SK-N-DZ (cell line): ENCODE measurements around the gene ADGRL3.

Experiments used
- DNase-seq: peaks from one replicate; pipeline ENCODE4 v3.0.0-alpha.2; 2015; ENCODE audit warnings: low spot score

Gene ADGRL3

GRCh38 chr4:61628727-61629126 is 428.6 kb downstream of the ADGRL3 start:
- no peak for DNase-seq

- no peak for DNase-seq
Observed at GRCh38 chr4:61630548-61630947, 430.4 kb downstream of the ADGRL3 start.

DNA sequence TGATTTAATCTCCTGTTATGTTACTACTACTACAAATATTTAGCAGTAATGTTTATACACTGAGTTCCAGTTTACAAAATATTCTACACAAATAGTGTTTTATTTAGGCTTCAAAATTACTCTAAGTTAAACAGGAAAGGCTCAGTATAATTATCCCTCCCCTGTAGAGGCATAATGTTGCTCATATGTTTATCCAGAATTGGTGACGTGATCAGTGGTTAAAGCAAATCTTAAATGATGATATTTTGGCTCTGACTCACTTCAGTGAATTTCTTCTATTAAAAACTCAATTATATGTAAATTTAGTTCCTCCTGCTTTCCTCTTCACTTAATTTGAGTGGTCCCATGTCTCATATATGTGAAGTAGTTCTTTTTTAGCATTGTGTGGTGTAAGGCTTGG is 438.5 kb downstream of the ADGRL3 start:
- DNase-seq = no peak

DNA sequence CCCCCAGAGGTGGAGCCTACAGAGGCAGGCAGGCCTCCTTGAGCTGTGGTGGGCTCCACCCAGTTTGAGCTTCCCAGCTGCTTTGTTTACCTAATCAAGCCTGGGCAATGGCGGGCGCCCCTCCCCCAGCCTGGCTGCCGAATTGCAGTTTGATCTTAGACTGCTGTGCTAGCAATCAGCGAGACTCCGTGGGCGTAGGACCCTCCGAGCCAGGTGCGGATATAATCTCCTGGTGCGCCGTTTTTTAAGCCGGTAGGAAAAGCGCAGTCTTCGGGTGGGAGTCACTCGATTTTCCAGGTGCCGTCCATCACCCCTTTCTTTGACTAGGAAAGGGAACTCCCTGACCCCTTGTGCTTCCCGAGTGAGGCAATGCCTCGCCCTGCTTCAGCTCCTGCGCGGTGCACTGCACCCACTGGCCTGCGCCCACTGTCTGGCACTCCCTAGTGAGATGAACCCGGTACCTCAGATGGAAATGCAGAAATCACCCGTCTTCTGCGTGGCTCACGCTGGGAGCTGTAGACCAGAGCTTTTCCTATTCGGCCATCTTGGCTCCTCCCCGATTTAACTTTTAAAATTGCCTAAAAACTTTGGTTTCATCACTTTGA is 446.7 kb downstream of the ADGRL3 start:
- DNase-seq = peak; percentile 47

DNA sequence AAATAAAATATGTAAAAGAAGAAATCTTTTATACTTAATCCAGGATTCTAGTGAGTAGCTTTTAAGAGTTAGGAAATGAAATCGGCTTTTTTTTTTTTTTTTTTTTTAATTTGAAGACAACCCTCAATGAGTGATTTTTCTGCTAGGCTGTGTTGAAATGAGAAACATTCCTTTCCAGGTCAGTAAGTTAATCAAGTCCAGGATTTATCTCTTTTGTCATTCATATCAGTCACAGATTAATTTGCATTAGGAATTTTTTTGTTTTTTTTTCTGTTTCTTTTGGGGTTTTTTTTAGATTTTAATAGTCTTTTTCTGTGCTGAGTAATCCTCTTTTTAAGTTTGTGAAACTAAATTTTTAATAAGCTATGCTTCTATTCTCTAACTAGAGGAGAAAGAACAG is 448.1 kb downstream of the ADGRL3 start:
- no peak for DNase-seq

- no peak for DNase-seq
Observed at GRCh38 chr4:61657016-61657415, 456.9 kb downstream of the ADGRL3 start.

DNA sequence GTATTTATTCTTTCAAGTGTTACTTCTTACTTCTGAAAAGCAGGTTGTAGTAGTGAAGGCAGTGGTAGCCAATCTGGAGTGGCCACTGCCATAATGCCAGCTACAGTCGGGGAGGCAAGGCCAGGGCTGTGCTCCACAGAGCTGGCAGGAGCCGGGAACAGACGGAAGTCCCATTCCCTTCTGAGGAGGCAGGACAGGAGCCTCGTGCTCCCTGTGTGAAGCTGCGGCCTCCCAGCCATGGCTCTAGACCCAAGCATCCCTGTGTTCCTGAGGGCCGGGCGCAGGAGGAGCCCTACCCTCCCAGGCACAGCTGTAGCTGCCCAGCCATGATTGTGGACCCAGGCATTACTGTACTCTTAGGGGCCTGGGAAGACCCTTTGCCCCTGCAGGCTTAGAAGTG is 461.8 kb downstream of the ADGRL3 start:
- DNase-seq = no peak

- no peak for DNase-seq
Observed at GRCh38 chr4:61662362-61662761, 462.2 kb downstream of the ADGRL3 start.

DNA sequence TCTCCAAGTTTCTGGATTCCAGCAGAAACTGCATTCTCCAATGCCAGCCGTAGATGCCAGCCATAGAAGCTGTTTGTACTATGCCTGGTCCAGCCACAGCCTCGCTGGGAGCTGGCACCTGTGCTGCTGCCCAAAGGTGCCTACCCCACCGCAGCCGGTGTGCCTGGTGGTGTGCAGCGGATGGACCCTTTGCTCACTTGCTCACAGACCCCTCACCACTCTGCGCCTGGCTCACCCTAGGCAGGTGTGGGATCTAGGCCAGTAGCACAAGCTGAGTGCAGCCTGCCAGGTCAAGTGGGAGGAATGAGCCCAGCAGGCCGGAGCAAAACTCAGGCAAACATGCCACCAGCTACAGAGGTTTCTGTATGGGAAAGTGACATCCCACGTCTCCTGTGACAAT is 463.2 kb downstream of the ADGRL3 start:
- no peak for DNase-seq

DNA sequence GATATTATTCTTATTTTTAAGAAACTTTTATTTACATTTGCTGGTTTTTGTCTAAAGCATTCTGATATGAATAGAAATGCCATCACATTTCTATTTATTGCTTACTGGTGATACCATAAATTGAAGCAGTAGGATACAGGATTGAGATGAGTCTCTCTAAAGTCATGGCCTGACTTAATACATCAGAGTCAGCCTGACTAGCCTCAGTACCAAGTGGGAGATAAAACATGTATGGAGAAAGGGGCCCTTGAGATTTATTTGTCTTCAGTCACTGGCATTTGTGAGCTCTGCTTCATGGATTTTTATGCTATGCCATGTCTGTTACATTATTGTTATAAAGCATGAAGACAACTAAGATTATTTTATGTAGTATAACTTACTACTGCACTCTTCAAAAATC is 465.5 kb downstream of the ADGRL3 start:
- DNase-seq = no peak

GRCh38 chr4:61666244-61666643 is 466.1 kb downstream of the ADGRL3 start:
- DNase-seq = no peak

GRCh38 chr4:61671599-61671998 is 471.5 kb downstream of the ADGRL3 start:
- peak; percentile 11 for DNase-seq

DNA sequence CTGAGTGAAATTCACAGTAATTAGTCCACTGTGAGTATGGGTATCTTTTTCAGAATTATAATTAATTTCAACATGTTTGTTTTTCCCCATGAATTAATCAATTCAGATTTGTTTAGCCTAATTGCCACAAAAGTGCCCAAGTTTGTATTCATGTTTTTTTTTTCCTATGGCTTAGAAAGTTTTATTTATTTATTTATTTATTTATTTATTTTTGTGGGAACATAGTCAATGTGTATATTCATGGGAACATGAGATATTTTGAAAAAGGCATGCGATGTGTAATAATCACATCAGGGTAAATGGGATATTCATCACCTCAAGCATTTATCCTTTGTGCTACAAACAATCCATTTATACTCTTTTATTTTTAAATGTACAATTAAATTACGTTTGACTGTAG is 475.3 kb downstream of the ADGRL3 start:
- no peak for DNase-seq

GRCh38 chr4:61678297-61678696 is 478.2 kb downstream of the ADGRL3 start:
- no peak for DNase-seq

GRCh38 chr4:61693520-61693919 is 493.4 kb downstream of the ADGRL3 start:
- peak; percentile 32 for DNase-seq

DNA sequence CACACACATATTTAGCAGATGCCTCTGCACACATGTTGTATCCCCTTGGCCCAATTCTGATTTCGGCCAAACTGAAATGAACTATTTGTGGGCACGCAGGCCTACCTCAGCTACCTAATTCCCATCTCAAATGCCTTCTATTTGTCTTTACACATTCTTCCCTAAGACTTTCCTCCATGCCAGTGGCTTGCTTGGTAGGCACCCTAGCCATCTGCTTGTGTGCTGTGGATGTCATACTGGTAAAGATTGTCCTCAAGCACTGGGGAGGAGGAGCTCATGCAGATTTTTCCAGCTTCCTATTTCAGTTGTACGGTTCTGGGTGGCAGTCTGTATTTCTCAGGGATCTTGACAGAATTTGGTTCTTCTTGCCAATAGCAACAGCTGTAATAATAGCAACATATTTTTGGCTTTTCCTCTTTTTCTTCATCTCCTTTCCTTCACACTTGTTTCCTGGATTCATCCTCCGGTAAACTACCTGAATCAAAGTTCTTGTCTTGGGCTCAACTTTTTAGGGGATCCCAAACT is 514.3 kb downstream of the ADGRL3 start:
- DNase-seq = no peak

DNA sequence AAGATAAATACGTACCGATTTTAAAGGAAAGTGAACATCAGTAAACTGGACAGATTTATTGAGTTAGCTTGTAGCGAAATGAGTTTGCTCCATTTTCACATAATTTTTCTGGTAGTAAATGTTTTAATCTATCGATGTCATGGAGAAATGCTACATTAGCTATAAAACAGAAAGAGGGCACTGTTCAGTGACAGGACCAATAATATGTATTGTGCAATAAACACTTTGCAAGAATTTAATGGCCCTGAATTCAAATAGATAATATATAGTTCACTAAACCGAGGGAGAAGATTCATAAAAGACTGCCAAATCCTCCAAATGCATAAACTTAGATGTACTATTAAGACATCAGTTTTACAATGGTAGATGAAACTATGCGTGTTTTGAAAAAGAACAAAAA is 516.3 kb downstream of the ADGRL3 start:
- no peak for DNase-seq

DNA sequence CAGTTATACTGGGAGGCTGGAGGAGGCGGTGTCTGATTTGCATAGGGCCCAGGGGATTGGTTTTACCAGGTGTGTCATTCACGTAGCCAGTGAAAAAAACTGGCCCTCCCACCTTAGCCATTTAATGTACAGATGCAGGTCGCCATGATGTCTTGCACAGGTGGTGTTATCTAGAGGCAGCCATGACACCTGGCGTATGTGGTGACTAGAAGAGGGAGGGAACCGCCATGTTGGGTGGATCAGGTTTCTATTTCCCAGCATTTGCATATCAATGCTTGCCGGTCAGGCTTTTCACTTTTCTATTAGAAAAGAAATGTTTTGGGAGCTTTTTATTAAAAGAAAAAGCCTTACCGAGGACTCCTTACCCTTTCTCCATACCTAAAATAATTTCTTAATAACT is 523.4 kb downstream of the ADGRL3 start:
- no peak for DNase-seq

GRCh38 chr4:61727286-61727685 is 527.2 kb downstream of the ADGRL3 start:
- no peak for DNase-seq

DNA sequence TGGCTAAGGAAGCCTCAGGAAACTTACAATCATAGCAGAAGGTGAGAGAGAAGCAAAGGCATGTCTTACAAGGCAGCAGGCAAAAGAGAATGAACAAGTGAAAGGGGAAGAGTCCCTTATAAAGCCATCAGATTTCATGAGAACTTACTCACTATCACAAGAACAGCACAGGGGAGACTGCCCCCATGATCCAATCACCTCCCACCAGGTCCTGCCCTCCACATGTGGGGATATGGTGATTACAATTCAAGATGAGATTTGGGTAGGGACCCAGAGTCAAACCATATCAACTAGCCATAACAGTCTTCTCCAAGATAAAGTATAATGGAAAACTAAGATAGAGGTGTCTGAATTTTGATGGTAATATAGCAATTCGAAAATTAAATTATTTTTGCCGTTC is 534.3 kb downstream of the ADGRL3 start:
- no peak for DNase-seq

DNA sequence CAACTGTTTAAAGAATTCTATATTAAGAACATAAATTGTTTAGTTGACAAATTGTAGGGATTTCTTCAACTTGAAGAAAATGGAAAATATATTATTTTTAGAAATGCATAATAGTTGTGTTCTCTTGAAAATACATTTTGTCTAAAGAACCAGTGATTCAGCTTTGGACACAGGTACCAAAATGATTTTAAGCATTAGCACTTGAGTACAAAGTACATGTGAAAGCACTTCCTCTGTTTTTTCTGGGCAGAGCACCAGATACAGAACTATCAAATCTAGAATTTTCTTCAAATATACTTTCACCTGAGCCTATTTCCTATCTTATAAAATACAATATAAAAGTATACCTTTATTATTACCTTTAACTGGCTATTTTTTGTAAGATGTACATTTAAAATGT is 539.8 kb downstream of the ADGRL3 start:
- no peak for DNase-seq

- DNase-seq = no peak
Observed at GRCh38 chr4:61740886-61741285, 540.8 kb downstream of the ADGRL3 start.

DNA sequence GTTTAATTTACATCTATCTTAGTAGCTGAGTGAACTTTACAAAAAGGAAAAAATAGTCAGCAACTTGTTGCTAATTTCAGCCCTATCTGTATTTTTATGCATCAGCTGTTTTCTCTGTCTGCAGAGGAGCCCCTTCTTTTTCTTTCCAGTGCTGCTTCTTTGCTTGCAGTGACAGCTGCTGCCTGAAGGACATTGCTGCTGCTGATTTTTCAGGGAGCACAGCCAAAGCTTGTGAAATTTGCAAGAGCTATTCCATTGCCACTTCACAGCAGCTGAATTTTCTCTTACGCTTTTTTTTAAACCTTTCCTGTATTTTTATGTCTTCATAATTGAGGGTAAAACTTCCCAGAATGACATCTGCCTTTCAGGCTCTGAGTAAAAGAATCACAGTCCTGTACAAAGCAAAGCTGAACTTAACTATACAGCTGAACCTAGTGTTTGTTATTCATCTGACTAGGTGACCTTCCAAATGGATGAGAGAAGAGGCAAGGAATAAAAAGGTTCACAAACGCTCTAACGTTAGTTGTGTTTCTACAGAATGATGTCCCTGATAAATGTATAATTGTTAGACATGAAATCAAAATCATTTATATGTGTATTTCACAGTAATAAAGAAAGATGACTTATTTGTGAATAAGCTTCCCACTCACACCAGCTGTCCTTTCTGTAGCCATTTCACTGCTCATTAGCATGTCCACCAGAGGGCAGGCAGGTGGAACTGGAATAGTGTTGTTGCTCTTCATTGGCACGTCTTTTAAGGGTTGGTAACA is 541.4 kb downstream of the ADGRL3 start:
- no peak for DNase-seq
